D721Med (cell line): ENCODE results near the gene CPT1B.

Experiments
- DNase-seq: peaks from one replicate; pipeline ENCODE4 v3.0.0; 2011; ENCODE audit warnings: low spot score; ENCODE audit not compliant: insufficient read length
- FAIRE-seq: peaks from 2 replicates; lab custom pipeline; 2011; peaks lifted over from hg19 to GRCh38; lab: Jason Lieb, UNC
- CTCF ChIP-seq: IDR thresholded peaks from 2 replicates; pipeline ENCODE4 v1.5.1; 2012; ENCODE audit warnings: mild to moderate bottlenecking, control low read depth; ENCODE audit not compliant: insufficient read depth; ENCODE audit errors: missing control alignments

Gene CPT1B

GRCh38 chr22:50577987-50578775, at the start of gene CPT1B:
Gene CPT1B, minus strand, starts transcription at chr22:50578427. Its CDS starts 512 bp downstream, at chr22:50577915.
- no peak for DNase-seq
- FAIRE-seq = no peak
- no peak for TF ChIP-seq CTCF

GRCh38 chr22:50626850-50627641, 48.8 kb upstream of the CPT1B start:
- FAIRE-seq (no peak), DNase-seq (no peak)
- TF ChIP-seq CTCF = no peak

- DNase-seq (no peak), FAIRE-seq (no peak)
- no peak for TF ChIP-seq CTCF
Observed at GRCh38 chr22:50626314-50626849, 48.2 kb upstream of the CPT1B start.

GRCh38 chr22:50625568-50626313, 47.5 kb upstream of the CPT1B start:
- FAIRE-seq = no peak
- no peak for TF ChIP-seq CTCF
- no peak for DNase-seq

GRCh38 chr22:50625131-50625567, 46.9 kb upstream of the CPT1B start:
- DNase-seq = no peak
- FAIRE-seq = no peak
- TF ChIP-seq CTCF = no peak

GRCh38 chr22:50624347-50625130, 46.3 kb upstream of the CPT1B start:
- FAIRE-seq (no peak), DNase-seq (no peak)
- TF ChIP-seq CTCF = no peak
